SK-N-MC (cell line): ENCODE results near the gene PRRX2.

Source experiments
- EZH2 ChIP-seq: fragments of 200-600 bp; sonication (generic); IDR thresholded peaks from one replicate; pipeline ENCODE4 v1.6.1; 2017; ENCODE audit warnings: antibody characterized with exemption
- POLR2AphosphoS5 ChIP-seq: IDR thresholded peaks from 2 replicates; pipeline ENCODE4 v1.6.1; 2012; ENCODE audit warnings: mild to moderate bottlenecking, low read depth, low read length, borderline replicate concordance

GRCh38 chr9:129673602-129674001 lies 8.2 kb downstream of the PRRX2 start:
- no peak for TF ChIP-seq EZH2
- TF ChIP-seq POLR2AphosphoS5: no peak
